ENCODE measurements around the gene A1CF.
"Not testable (repeated sequence)": the region's sequence is repeated elsewhere in the genome, so short reads cannot be mapped to it uniquely, and the experiment has no call there.

A1CF gene

DNA sequence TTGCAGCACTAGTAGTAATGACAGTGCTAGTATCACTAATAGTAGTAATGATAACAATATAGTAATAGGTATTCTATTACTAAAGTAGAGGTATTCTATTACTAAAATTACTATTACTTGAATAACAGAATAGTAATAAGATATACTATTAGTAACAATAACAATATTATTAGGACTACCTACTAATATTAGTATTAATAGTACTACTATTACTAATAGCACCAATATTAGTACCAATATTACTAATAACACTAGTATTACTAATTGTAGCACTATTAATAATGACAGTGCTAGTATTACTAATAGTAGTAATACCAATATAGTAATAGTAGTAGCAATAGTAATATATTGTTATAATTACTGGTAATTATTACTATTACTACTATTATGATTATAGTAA, 24.1 kb downstream of the A1CF start:
- DNase-seq, result no peak

DNA sequence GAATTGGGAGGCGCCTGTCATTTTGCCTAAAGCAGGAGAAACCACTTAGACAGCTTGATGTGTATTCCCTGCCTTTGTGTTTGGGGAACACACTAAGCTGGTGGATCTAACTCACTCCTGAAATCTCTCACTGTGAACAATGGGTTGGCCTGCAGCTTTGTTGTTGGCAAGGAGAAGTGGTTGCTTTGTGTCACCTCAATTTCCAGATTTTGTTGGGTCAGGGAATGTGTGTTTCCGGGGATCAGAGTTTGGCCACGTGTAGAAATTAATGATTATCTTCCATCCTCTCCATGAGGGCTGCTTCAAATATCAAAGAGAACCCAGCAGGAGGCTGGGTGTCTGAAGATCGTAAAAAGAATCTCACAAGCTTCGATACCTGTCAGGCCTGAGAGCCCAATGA, 27.8 kb downstream of the A1CF start:
- DNase-seq, result no peak

DNA sequence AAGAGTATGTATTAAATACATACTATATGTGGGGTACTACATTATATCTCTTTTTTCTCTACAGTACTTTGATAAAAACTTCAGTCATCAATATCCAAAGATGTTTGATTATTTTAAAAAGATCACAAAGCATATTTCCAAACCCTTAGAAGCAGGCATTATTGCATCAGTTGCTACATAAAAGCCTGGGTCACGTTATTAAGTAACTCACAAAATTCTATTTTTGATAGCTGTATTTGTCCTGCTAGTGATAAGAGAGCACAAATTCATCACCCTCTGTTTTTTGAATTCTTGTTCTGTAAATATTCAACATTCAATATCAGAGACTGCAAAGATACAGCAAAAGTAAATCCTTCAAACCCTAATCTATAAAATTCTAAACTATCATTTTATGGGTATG, 30.0 kb downstream of the A1CF start:
- no peak for DNase-seq

DNA sequence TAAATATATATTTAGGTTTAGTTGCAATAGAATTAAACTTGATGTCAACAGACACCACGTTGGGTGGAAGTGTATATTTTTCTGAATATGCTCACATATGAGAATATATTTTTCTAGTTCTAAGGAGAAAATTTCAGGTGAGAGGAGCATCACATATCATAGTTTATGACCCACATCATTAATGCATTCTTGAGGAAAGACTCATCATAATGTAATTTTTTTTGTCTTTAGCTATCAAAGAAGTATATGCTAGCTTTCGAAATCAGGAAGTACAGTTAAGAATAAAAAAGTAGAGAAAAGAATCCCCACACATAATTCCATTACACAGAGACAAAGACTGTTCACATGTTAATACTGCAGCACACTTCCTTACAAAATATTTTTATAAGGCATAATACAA, 30.4 kb downstream of the A1CF start:
- DNase-seq, result no peak

DNA sequence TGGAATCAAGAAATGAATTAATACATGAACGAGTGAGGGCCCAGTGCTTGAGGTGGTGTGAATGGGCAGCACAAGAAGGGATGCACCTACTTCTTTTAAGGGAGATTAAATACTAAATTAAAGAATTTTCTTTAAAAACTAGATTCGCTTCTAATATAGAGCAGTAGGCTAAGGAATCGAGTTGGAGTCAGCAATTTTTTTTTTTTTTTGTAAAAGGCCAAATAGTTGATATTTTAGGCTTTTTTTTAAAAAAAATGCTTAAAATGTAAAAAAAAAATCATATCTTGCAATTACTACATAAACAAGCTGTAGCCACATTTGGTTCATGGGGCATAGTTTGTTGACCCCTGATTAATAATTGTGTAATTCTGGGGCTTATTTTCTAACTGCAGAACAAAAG, 31.9 kb downstream of the A1CF start:
- DNase-seq, result no peak

DNA sequence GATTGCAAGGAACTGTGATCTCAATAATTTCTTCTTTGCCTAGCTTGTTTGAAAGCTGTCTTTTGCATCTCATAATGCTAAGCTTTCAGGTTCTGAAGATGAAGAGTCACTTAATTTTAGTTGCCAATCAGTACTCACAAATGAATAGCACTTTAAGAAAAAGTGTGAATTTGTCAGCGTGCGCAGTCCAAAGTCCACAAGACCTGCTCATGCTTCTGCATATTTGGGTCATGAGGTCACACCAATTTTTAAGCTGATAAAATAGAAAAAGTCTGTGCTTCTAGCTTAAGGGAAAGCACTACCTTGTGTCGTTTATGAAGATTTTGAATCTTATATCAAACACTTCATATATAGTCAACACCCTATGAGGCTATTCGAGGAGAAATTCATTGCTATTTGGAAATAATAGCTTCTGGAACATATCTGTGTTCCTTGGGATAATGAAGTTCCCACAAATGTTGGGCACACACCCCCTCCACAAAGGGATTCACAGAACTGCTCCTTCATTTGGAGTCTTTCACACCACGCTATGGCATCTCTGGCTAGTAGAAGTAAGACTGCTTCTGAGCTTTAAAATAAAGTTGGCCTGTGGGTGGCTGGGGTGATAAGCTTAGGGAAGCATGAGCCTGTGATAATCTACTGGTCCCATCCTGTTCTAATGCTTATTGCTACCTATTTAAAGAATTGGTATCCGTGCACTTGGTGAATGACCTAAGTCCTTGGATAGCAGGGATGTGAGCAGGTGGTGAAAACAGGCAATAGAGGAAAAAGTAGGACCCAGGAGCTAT, 33.3 kb downstream of the A1CF start:
- DNase-seq, result no peak

DNA sequence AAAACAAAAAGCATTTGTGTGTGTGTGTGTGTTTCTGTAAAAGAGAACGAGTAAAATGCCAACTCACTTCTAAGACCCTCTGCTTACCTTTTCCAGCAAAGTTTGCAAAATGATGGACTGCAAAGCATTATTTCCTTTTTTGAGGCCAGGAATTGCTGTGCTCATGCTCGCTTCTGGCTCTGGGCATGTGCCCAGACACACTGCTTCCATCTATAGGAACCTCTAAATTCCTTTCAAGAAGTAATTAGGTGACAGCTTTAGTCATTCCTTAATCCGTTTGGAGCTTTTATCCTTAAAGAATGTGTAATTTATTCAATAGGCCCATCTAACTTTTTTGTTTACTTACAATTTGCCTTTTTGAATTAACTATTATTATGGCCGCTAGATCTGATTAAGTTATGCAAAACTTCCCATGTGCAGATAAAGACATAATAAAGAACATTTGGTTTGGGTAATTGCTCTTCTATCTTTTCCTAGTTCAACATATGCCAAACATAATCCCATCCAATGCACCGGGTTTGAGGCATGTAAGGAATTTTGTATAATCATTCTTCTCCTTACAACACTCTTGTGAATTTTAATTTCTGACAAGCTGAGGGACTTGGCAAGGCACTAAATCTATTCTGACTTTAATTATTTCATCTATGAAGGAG, 34.7 kb downstream of the A1CF start:
- no peak for DNase-seq

DNA sequence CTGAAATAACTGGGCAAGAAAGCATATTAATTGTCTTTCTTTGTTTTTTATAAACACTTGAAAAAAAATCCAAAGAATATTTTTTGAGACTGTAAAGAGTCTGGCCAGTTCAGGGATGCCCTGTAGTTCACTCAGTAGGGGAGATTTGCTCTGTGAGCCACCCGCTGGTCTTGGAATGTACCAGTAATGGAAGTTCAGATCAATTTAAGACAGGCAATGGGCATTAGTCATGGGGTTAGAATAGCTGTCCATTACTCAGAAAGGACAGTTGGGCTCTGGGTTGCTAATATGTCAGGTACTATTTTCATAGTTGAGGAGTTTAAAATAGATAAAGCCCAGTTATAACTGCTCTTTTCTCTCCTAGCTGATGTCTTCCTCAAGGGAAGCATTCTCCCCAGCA, 38.7 kb downstream of the A1CF start:
- DNase-seq, result no peak

DNA sequence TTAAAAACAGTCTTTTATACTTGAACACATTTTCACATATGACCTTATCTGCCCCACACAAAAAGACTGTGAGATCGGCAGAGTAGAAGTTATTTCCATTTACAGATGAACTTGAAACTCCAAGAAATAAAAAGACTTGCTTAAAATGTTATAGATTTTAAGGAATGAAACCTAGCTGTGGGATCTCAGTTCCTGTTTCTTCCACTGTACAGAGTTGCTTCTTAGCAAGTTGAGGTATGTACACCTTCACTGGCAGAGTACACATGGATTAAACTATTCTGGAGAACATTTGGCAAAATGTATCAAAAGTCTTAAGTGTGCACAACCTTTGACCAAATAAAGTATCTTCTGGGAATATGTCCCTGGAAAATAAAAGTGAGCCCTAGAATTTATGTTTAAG, 48.3 kb downstream of the A1CF start:
- DNase-seq, result no peak

DNA sequence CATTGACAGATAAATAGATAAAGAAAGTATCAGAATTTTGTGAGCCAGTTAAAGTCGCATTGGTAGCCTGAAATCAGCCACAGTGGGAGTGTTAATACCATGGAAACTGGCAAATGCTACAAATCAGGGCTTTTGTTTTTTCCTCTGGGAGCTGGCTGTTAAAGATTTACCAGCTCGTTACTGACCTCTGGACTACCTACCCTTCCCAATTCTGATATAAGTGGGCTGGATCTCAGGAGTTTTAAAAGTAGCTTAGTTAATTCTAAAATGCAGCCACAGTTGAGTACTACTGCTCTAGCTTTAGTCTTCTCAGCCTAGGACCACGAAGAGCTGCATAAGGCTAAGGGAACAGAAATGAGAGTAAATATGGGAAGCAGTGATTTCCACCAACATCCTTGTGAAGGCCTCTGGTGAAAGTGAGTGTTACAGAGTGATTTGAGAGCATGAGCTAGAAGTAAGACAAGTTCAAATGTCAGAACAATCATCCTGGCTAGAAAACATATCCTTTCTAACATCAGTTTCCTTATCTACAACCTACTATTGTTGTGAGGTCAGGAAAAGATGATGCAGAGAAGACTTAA, 53.2 kb downstream of the A1CF start:
- no peak for DNase-seq

DNA sequence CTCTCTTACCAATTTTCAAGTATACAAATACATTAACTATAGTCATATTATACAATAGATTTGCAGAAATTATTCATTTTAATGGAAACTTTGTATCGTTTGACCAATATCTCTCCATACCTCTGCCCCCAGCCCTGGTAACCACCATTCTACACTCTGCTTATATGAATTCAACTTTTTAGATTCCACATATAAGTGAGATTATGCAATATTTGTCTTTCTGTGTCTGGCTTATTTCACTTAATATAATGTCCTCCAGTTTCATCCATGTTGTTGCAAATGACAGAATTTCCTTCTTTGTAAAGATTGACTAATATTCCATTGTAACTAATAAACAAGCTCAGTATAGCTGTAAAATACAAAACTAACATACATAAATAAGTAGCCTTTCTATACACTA, 55.4 kb downstream of the A1CF start:
- no peak for DNase-seq

DNA sequence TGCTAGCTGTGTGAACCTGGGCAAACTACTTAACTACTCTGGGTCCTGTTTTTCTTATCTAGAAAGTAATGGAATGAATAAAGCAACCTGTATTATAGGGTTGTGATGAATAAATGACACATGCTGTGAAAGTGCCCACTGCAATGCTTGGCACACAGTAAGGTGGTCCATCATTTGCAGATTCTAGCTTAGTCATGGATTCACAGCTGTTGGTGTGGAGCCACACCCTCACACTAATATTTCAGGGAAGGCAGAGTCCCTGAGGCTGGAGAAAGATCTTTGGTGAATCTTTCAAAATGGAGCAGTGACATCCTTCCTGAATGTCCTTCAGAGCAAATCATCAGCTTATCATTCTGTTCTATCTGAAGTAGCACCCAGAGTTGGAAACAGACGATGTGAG, 60.6 kb downstream of the A1CF start:
- DNase-seq, result no peak

DNA sequence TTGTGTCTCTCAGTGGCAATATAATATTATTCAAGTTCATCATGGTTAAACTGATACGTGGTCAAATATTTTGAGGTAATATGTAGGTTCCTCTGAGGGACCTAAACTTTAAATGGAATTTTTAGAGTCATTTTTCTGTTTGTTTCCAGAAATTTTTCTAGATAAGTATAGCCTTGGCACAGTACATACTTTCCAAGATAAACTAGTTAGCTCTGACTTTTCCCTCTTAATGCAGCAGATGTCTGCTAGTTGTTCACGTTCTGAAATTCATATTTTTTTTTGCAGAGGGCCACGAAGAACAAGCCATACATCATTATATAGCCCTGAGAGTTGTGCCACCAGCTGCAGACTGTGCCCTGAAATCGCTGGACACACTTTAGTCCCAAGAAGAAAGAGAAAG, 61.6 kb downstream of the A1CF start:
- no peak for DNase-seq

DNA sequence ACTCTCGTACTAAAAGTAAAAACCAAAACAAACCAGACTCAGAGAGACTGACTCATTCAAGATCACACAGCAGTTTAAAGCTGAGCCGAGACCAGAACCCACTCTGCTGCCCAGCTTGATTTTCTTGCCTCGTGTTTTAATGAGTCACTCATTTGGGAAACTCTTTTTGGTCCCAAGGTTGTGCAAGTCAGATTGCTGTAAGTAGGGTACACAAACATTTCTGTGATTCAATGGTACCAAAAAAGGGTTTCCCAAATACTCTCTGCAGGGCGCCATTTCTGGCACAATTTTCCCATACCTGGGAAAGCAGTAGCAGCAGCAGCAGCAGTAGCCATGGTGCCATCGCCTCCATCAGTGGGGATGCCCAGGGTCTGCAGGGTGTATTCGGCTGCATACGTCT, 75.8 kb downstream of the A1CF start:
- DNase-seq, result no peak

DNA sequence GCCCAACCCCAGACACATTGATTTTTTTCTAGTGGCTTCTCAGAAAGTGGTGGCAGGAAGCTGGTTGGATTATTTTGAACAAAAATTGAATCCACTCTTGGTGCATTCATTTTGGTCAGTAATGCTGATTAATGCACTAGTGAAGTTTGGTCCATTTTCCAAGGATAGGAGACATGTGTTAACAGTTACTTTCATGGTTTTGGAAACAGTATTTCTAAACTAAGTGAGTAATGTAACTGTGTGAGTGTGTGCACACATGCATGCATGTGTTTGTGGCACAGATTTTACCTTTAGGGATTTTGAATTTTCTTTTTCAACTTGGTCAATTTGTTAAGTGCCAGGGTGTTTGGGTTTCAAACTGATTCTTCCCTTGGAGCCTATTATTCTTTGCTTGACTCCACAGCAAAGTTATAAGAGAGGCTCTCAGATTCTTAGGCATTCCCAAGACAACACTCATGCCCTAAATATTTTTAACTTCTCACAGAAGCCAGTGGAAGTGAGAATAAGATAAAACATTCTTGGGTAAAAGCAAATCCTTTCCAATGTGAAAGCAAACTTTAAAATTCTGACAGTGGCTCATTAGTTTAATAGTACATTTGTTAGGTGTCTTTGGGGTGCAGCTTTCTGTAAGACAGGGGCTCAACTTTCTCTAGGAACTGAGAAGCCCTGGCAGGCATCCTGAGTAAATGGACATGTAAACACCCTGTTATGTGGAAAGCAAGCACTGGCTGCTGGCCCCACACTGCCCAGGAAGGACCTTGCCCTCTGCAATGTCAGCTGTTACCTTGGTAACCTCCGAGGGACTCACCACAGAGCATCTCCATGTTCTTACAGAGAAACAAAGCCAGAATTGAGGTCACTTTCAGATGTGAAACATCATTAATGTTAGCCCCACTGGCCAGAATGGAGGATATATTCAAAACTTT, 77.3 kb downstream of the A1CF start:
- no peak for DNase-seq

DNA sequence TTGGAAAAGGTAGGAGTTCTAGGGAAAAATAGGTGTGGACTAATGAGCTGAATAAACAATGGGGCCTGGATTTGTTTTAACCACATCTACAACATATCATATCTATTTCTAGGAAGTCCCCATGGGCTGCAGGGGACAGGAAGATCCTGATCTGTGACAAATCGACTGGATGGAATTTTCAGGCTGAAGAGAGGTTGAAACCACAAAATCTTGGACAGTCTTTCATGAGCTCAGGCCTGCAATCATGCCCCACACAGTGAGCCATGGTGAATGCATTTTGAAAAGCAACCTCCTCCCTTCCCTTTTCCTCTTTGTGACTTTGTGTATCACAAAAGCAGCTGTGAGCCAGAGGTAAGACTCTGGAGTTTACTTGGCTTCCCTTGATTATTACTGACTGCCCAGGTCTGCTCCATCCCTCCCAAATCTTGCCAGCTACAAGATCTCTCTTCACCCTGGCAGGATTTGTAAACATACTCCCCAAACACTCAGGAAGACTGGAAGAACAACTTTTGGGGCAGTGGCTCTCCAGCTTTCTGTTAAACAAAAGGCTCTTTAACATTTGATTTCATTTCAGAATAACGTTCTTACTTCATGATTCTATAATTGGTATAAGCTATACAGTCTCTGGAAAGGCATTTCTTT, 79.3 kb downstream of the A1CF start:
- no peak for DNase-seq

DNA sequence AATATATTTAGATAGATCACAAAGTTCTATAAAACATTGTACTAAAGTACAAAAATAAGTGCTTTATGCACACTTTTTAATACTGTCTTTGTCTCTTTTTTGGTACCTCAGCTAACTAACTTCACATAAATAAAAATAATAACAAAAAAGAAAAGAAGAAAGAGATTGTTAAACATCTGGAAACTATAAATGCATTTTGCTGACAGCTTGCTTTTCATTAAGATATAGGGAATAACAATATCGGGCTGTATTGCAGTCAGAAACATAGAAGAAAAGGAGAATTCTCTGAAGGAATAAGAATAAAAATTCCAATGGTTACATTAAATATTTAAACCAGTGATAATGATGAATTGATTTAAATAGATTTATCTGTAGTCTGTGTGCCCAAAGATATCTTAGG, 85.8 kb downstream of the A1CF start:
- no peak for DNase-seq

DNA sequence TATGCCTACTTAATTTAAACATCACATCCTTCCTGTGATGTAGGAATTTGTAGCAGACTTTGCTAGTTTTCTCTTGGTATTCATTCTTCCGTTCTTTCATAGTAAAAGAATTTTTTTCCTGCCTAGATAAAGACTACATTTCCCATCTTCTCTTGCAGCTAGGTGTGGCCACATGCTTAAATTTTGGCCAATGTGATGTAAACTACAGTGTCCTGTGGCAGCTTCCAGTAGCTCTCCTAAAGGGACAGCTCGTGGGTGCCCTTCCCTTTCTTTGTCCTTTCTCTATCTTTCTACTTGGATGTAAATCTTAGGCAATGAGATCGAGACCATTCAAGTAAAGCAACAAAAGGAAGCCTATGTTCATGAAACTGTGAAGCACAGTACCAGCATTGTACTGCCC, 87.1 kb downstream of the A1CF start:
- no peak for DNase-seq

DNA sequence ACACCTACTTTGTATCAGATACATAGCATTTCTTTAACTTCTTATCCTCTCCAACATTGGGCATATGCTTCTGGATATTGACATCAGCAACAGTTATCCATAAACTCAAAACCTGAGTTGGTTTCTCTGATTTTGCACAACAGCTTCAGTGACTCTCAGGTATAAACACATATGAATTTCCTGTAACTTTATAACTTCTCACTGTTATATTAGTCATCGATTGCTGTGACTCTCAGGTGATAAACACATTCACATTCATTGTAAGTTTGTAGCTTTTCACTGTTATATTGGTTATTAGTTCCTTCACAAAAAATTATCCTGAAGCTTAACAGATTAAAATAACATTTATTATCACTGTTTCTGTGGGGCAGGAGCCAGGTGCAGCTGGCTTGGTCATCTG, 88.7 kb downstream of the A1CF start:
- DNase-seq, result no peak

DNA sequence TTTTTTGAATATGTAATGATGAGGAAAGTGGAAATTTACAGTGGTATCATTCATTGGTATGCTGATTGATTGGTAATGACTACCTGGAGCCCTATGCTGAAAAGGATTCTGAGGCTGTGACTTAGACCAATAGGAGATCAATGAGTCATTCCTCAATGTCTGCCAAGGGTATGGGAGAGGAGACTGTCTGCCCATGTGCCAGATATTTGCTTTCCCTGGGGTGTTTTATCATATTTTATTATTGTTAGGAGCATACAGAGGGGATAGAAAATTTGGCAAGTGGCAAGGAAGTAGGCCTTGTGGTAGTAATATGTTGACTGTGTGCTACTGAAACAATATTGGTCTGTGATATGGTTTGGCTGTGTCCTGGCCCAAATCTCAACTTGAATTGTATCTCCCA, 90.9 kb downstream of the A1CF start:
- DNase-seq, result no peak

DNA sequence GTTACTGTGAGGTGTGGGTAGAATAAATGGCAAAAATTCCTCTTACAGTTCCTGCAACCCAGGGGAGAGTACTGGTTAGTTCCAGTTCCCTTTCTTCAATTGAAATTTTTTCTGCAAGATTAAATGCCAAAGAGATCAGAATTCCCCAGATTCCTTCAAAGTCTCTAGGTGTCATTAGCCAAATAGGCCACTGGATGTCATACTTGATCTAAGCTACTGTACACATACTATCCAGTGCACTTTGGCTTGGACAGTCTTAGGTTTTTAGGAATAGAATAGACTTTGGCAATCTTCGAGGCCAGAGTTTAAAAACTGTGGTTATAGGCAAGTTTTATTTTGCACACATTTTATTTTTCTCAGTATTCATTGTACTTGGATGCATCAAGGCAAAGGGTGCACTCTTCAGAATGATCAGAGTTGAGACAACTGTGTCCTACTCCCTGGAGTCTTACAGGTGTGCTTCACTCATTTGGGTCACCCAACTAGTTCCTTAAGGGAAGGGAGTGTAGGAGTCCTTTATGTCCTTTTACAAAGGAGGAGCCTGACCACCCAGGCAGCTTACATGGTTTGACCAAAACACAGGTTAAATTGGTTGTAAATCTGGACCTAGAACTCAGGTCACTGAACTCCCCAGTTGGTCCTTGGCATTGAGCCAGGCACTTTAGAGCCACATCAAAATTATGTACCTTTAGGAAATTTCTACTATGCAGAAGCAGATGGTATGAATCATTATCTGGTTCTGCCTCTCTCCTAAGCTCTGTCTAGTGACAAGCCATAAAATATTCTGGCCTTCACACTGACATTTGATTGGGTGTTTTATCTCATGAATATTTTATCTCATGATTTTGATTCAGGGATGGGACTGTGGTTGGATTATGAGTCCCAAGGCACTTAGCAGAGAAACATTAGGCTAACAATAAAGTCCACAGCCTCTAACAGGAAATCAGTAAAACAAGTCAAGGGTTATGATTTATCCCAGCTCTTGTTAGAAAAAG, 96.2 kb downstream of the A1CF start:
- no peak for DNase-seq

DNA sequence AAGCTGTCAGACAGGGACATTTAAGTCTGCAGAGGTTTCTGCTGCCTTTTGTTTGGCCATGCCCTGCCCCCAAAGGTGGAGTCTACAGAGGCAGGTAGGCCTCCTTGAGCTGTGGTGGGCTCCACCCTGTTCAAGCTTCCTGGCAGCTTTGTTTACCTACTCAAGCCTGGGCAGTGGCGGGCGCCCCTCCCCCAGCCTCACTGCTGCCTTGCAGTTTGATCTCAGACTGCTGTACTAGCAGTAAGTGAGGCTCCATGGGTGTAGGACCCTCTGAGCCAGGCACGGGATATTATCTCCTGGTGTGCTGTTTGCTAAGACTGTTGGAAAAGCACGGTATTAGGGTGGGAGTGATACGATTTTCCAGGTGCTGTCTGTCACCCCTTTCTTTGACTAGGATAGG, 97.5 kb downstream of the A1CF start:
- not testable (repeated sequence) for DNase-seq

Measured in activated CD4-positive, CD25-positive, alpha-beta regulatory T cell treated with anti-CD3 and anti-CD28 coated beads, Interleukin-2, amount 50 U/mL, for 72 hours (primary cell).